K562 (cell line): ENCODE measurements around the gene RBSN. TPM values are rescaled to one million over a fixed set of nuclear protein-coding genes. Genes with fewer than 3 reads are reported as not detected.
A peak's percentile ranks its signal among the peaks of the same experiment; 100 is the strongest.

Experiments used
- ATF1 ChIP-seq, 2 experiments: fragments of 450-650 bp in 1 of 2; IDR thresholded peaks; 2 replicates each; pipeline ENCODE4 v1.6.1; 2016; ENCODE audit warnings: missing compliant biosample characterization in 1 of 2, missing genetic modification characterization in 1 of 2
- BHLHE40 ChIP-seq: IDR thresholded peaks from 2 replicates; pipeline ENCODE4 v1.6.1; 2011; ENCODE audit warnings: low read length, improper control_type of control experiment
- CHCHD3 ChIP-seq: fragments of 250-450 bp; sonication (Bioruptor Pico); IDR thresholded peaks from 2 replicates; pipeline ENCODE4 v2.1.2; 2022; ENCODE audit warnings: mild to moderate bottlenecking
- ERF ChIP-seq: fragments of 450-650 bp; formaldehyde crosslinking; IDR thresholded peaks from 2 replicates; pipeline ENCODE4 v1.4.0; 2020; ENCODE audit warnings: mild to moderate bottlenecking, mixed read lengths
- KDM2B ChIP-seq: fragments of 250-450 bp; sonication (Bioruptor Pico); IDR thresholded peaks from 2 replicates; pipeline ENCODE4 v1.8.0; 2021; ENCODE audit warnings: mild to moderate bottlenecking, moderate library complexity
- NFE2L1 ChIP-seq: fragments of 450-650 bp; IDR thresholded peaks from 2 replicates; pipeline ENCODE4 v1.6.1; 2016; ENCODE audit warnings: missing genetic modification characterization, low read depth, mild to moderate bottlenecking, missing compliant biosample characterization, moderate library complexity, borderline replicate concordance
- NFRKB ChIP-seq: fragments of 450-650 bp; IDR thresholded peaks from 2 replicates; pipeline ENCODE4 v1.6.1; 2016; ENCODE audit warnings: low read depth
- NR3C1 ChIP-seq: sonication (generic); formaldehyde crosslinking; IDR thresholded peaks from 2 replicates; pipeline ENCODE4 v1.8.1; 2022; ENCODE audit warnings: missing genetic modification reagents
- POLR2B ChIP-seq: fragments of 450-650 bp; IDR thresholded peaks from 2 replicates; pipeline ENCODE4 v1.6.1; 2018; ENCODE audit warnings: low read depth; ENCODE audit not compliant: partially characterized antibody
- RHOXF2B ChIP-seq: fragments of 250-450 bp; sonication (Bioruptor Pico); conservative IDR thresholded peaks from 2 replicates; pipeline ENCODE4 v1.5.1; 2021
- TFAM ChIP-seq: fragments of 250-450 bp; sonication (Bioruptor Pico); conservative IDR thresholded peaks from 2 replicates; pipeline ENCODE4 v1.5.0; 2021; ENCODE audit warnings: mild to moderate bottlenecking, moderate library complexity
- WHSC1 ChIP-seq: IDR thresholded peaks from one replicate; pipeline ENCODE4 v1.6.1; 2012; ENCODE audit warnings: low read length, control low read depth, inconsistent platforms
- ZC3H11A ChIP-seq: IDR thresholded peaks from 2 replicates; pipeline ENCODE4 v1.6.1; 2012; ENCODE audit warnings: low read depth, low read length, improper control_type of control experiment
- ZFP36 ChIP-seq: fragments of 150-350 bp; IDR thresholded peaks from 2 replicates; pipeline ENCODE4 v1.6.1; 2018; ENCODE audit warnings: low read length, low read depth; ENCODE audit not compliant: partially characterized antibody
- ZNF12 ChIP-seq: sonication (generic); formaldehyde crosslinking; IDR thresholded peaks from 2 replicates; pipeline ENCODE4 v1.4.0; 2020; ENCODE audit warnings: mild to moderate bottlenecking, missing genetic modification reagents
- ZNF316 ChIP-seq: fragments of 450-650 bp; IDR thresholded peaks from 2 replicates; pipeline ENCODE4 v1.6.1; 2016
- ZNF583 ChIP-seq: fragments of 250-450 bp; sonication (Bioruptor Pico); IDR thresholded peaks from 2 replicates; pipeline ENCODE4 v1.4.0; 2020
- polyA plus RNA-seq, 8 experiments: library from polyadenylated mRNA; depleted of rRNA in 4 of 8; stranded (reverse) in 5 of 8; unstranded in 3 of 8; fragments of >200 nt; fragmentation: Nextera tagmentation in 2 of 8; fragmentation: Illumina TruSeq in 1 of 8; extraction: Ambion mirVana in 2 of 8; extraction: Trizol in 1 of 8; gene quantifications; 2 replicates each; pipeline versions ENCODE4 v1.2.1 to v1.2.3, GENCODE V29; 2011 to 2014; ENCODE audit warnings: inconsistent platforms in 1 of 8, missing spikeins in 1 of 8
- total RNA-seq, 7 experiments: library from RNA; depleted of rRNA in 6 of 7; stranded (reverse); fragments of >200 nt in 6 of 7; fragmentation: Illumina TruSeq in 2 of 7; extraction: Trizol in 2 of 7; gene quantifications; 2 replicates each; pipeline versions ENCODE4 v1.2.1 to v1.2.3, GENCODE V29; 2011 to 2021; ENCODE audit warnings: low replicate concordance in 1 of 7
- TF ChIP-seq, protein P1 (sequence below): fragments of 450-650 bp; formaldehyde crosslinking; IDR thresholded peaks from 2 replicates; pipeline ENCODE4 v1.4.0; 2020; ENCODE audit warnings: mild to moderate bottlenecking, moderate library complexity
- TF ChIP-seq, protein P2 (sequence below): sonication (generic); formaldehyde crosslinking; IDR thresholded peaks from 2 replicates; pipeline ENCODE4 v1.4.0; 2020; ENCODE audit warnings: mild to moderate bottlenecking, missing genetic modification reagents
- TF ChIP-seq, protein P3 (sequence below): fragments of 250-450 bp; sonication (Bioruptor Pico); IDR thresholded peaks from 2 replicates; pipeline ENCODE4 v1.9.0; 2021; ENCODE audit warnings: mild to moderate bottlenecking, inconsistent platforms

RBSN gene
- total and polyA plus RNA-seq, 9 of the 15 experiments (the other 6 are each of a cell fraction or from before 2014, with no cell fraction given): 2.9 to 19.6 (median 15.0) TPM

DNA sequence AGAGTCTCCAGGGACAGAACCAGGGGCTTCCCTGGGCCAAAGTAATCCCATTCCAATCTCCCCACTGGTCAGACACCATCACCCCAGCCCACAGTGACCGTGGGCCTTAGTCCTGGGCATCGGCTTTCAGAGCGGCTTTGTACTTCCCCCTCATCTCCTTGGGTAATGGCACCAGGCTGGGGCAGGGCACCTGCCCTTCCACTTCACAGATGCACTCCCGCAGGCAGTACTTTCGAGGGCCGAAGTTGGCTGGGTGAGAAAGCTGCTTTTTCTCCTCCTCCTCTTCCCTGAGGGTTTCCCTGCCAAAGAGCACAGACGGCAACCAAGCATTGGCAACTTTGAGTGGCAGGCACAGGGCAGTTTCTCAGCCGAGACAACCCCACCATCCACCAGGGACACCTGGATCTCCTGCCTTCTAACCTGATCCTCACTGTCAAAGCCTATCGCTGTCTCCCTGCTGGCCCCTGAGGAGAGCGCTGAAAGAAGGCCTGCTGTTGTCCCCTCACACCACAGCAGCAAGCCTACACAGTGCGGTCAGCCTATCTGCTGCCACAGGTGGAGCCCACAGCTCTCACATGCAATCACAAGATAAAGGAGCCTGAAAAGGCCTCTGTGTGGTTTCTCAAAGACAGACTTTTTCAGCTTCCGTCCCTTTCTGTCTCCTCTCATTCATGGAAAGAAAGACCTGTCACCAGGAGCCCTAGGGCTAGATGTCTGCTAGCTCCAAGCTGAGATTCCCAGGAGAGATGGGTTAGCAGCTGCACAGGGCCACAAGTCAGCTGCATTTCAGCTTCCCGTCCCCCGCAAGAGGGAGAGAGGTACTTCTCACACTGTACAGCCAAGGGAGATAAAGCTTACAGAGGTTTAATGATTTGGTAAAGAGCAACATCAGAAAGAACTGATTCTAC, 46.4 kb downstream of the RBSN start (continued):
- TF ChIP-seq NFE2L1 (no peak; the same call in 1 of the 2 replicates), POLR2B (no peak), CHCHD3 (CRISPR knock-in tag) (no peak), ZFP36 (no peak), ERF (peak; percentile 68; the same call in 1 of the 2 replicates), ZNF12 (no peak), WHSC1 (no peak), ZNF583 (CRISPR knock-in tag) (peak; percentile 72; the same call in 1 of the 2 replicates), KDM2B (no peak), RHOXF2B (CRISPR knock-in tag) (no peak), NR3C1 (CRISPR knock-in tag) (no peak), TFAM (CRISPR knock-in tag) (no peak), ZNF316 (no peak), ZC3H11A (no peak), NFRKB (no peak), BHLHE40 (peak; percentile 95), ATF1 (CRISPR knock-in tag; IDR thresholded peaks at IDR 0.05) (no peak), ATF1 (tag; IDR thresholded peaks at IDR 0.05) (peak; percentile 45; the same call in 1 of the 2 replicates)
- TF ChIP-seq, protein P1, sequence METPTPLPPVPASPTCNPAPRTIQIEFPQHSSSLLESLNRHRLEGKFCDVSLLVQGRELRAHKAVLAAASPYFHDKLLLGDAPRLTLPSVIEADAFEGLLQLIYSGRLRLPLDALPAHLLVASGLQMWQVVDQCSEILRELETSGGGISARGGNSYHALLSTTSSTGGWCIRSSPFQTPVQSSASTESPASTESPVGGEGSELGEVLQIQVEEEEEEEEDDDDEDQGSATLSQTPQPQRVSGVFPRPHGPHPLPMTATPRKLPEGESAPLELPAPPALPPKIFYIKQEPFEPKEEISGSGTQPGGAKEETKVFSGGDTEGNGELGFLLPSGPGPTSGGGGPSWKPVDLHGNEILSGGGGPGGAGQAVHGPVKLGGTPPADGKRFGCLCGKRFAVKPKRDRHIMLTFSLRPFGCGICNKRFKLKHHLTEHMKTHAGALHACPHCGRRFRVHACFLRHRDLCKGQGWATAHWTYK (CRISPR knock-in tag): peak; percentile 89
- TF ChIP-seq, protein P2, sequence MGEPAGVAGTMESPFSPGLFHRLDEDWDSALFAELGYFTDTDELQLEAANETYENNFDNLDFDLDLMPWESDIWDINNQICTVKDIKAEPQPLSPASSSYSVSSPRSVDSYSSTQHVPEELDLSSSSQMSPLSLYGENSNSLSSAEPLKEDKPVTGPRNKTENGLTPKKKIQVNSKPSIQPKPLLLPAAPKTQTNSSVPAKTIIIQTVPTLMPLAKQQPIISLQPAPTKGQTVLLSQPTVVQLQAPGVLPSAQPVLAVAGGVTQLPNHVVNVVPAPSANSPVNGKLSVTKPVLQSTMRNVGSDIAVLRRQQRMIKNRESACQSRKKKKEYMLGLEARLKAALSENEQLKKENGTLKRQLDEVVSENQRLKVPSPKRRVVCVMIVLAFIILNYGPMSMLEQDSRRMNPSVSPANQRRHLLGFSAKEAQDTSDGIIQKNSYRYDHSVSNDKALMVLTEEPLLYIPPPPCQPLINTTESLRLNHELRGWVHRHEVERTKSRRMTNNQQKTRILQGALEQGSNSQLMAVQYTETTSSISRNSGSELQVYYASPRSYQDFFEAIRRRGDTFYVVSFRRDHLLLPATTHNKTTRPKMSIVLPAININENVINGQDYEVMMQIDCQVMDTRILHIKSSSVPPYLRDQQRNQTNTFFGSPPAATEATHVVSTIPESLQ (CRISPR knock-in tag): no peak; the same call in 1 of the 2 replicates
- TF ChIP-seq, protein P3, sequence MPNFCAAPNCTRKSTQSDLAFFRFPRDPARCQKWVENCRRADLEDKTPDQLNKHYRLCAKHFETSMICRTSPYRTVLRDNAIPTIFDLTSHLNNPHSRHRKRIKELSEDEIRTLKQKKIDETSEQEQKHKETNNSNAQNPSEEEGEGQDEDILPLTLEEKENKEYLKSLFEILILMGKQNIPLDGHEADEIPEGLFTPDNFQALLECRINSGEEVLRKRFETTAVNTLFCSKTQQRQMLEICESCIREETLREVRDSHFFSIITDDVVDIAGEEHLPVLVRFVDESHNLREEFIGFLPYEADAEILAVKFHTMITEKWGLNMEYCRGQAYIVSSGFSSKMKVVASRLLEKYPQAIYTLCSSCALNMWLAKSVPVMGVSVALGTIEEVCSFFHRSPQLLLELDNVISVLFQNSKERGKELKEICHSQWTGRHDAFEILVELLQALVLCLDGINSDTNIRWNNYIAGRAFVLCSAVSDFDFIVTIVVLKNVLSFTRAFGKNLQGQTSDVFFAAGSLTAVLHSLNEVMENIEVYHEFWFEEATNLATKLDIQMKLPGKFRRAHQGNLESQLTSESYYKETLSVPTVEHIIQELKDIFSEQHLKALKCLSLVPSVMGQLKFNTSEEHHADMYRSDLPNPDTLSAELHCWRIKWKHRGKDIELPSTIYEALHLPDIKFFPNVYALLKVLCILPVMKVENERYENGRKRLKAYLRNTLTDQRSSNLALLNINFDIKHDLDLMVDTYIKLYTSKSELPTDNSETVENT (CRISPR knock-in tag): no peak
